A673 (cell line): ENCODE results near the gene MFSD6. TPM values are rescaled to one million over a fixed set of nuclear protein-coding genes. Genes with fewer than 3 reads are reported as not detected.
"Not testable (repeated sequence)": the region's sequence is repeated elsewhere in the genome, so short reads cannot be mapped to it uniquely, and the experiment has no call there.

ENCODE experiments used
- BruUV-seq: library from RNA; stranded (reverse); fragments of 400-500 nt; replicated peaks from 2 replicates; lab custom pipeline; 2021; lab: Mats Ljungman, UMichigan
- CTCF ChIA-PET: fragments of 300-600 bp; sonication (Branson Sonifier 250); formaldehyde crosslinking; loops from one replicate; lab custom pipeline; 2022; ENCODE audit warnings: antibody characterized with exemption; lab: Charles Lee
- POLR2A ChIA-PET: fragments of 300-600 bp; sonication (Branson Sonifier 250); formaldehyde crosslinking; loops from one replicate; lab custom pipeline; 2022; ENCODE audit warnings: antibody characterized with exemption; ENCODE audit not compliant: low non-redundant PET; lab: Charles Lee
- DNase-seq: peaks from one replicate; pipeline ENCODE4 v3.0.0-alpha.2; 2015; ENCODE audit warnings: low spot score
- H3K27ac ChIP-seq: fragments of 200-600 bp; sonication (generic); 2 replicates; pipeline ENCODE4 v1.5.1; 2016; ENCODE audit warnings: mixed run types, low read depth, mild to moderate bottlenecking, mixed read lengths, antibody characterized with exemption, low read length; ENCODE audit not compliant: poor library complexity, severe bottlenecking
- H3K27me3 ChIP-seq: fragments of 200-600 bp; sonication (generic); replicated peaks from 2 replicates; pipeline ENCODE4 v1.6.1; 2017; ENCODE audit warnings: mixed run types, low read depth, mild to moderate bottlenecking, mixed read lengths, antibody characterized with exemption, low read length; ENCODE audit not compliant: insufficient read depth, poor library complexity
- H3K36me3 ChIP-seq: fragments of 200-600 bp; sonication (generic); 2 replicates; pipeline ENCODE4 v1.6.1; 2016; ENCODE audit warnings: mixed run types, mild to moderate bottlenecking, mixed read lengths, antibody characterized with exemption, low read length; ENCODE audit not compliant: insufficient read depth, poor library complexity, severe bottlenecking
- H3K4me1 ChIP-seq: fragments of 200-600 bp; sonication (generic); 2 replicates; pipeline ENCODE4 v1.6.1; 2017; ENCODE audit warnings: mixed run types, mild to moderate bottlenecking, mixed read lengths, antibody characterized with exemption, low read length; ENCODE audit not compliant: insufficient read depth, poor library complexity, severe bottlenecking
- H3K4me3 ChIP-seq: fragments of 200-600 bp; sonication (generic); 2 replicates; pipeline ENCODE4 v1.5.1; 2016; ENCODE audit warnings: low read depth, mixed run types, mild to moderate bottlenecking, mixed read lengths, low read length; ENCODE audit not compliant: poor library complexity, severe bottlenecking
- H3K9me3 ChIP-seq: fragments of 200-600 bp; sonication (generic); 2 replicates; pipeline ENCODE4 v1.6.1; 2016; ENCODE audit warnings: mixed run types, low read depth, mild to moderate bottlenecking, mixed read lengths, antibody characterized with exemption, low read length; ENCODE audit not compliant: poor library complexity, severe bottlenecking
- EZH2 ChIP-seq: fragments of 200-600 bp; sonication (generic); IDR thresholded peaks from 2 replicates; pipeline ENCODE4 v1.6.1; 2017; ENCODE audit warnings: borderline replicate concordance, low read depth, mild to moderate bottlenecking, mixed read lengths, antibody characterized with exemption, low read length; ENCODE audit not compliant: poor library complexity, severe bottlenecking
- intact Hi-C: fragments of 100-400 bp; cut with micrococcal nuclease; formaldehyde crosslinking; loops from one replicate; pipeline ENCODE4 v1.10.0; 2022; ENCODE audit not compliant: unreplicated experiment
- total RNA-seq: library from RNA; stranded (reverse); gene quantifications from 2 replicates; pipeline ENCODE4 v1.2.3, GENCODE V29; 2021
- TF ChIP-seq, protein P1 (sequence below): fragments of 300-800, 200-600 bp; sonication (generic); conservative IDR thresholded peaks from 2 replicates; pipeline ENCODE4 v1.5.1; 2017; ENCODE audit warnings: low read depth, mild to moderate bottlenecking, antibody characterized with exemption, low read length, moderate library complexity, mixed read lengths

The MFSD6 gene
- total RNA-seq, 1 experiment from 2014 or later: 8.4 TPM

DNA sequence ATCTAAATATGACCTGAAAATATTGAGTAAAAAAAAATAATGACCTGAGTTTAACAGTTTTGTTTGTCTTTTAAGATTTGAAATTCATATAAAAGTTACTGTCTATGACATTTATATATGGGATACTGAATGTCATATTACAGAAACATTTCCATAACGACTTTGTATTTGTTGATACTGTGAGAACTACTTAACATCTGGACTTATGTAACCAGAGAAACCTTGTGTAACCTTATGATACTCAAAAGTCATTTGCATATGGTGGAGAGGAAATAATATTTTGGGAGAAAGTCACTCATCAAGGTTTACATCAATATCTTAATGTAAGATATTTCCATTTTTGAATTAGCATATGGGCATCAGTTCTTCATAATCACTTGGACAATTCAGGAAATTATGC, 12.6 kb downstream of the MFSD6 start:
- POLR2A ChIA-PET: no interaction called here
- BruUV-seq: no TSS peak
- H3K36me3 ChIP-seq: no peaks in the 10 kb centered on the region

DNA sequence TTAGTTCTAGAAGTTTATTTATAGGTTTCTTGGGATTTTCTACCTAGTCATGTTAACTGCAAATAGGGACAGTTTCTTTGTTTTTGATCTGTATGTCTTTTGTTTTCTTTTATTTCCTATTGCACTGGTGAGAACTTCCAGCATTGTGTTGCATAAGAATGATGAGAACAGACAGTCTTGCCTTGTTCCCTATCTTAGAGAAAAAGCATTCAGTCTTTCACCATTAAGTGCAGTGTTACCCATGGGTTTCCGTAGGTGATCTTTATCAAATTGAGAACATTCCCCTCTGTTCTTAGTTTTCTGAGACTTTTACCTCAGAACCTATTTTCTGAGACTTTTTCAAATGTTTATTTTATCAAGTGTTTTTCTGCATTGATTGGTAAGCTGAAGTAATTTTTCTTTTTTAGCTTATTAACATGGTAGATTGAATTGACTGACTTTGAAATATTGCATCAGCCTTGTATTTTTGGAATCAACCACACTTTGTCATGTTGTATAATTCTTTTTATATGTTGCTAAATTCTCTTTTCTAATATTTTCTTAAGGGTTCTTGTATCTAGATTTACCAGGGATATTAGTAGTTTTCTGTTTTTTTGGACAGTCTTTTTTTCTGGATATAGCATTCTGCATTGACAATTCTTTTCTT, 17.2 kb downstream of the MFSD6 start:
- DNase-seq: no peak
- ChIA-PET CTCF (no interaction called here), POLR2A (no interaction called here)
- no peak overlapping the region for H3K4me3 ChIP-seq
- H3K27ac ChIP-seq: no peak overlapping the region
- no peaks in the 10 kb centered on the region for H3K4me1 ChIP-seq
- BruUV-seq: no TSS peak
- no peaks in the 10 kb centered on the region for H3K36me3 ChIP-seq
- TF ChIP-seq, protein P1, sequence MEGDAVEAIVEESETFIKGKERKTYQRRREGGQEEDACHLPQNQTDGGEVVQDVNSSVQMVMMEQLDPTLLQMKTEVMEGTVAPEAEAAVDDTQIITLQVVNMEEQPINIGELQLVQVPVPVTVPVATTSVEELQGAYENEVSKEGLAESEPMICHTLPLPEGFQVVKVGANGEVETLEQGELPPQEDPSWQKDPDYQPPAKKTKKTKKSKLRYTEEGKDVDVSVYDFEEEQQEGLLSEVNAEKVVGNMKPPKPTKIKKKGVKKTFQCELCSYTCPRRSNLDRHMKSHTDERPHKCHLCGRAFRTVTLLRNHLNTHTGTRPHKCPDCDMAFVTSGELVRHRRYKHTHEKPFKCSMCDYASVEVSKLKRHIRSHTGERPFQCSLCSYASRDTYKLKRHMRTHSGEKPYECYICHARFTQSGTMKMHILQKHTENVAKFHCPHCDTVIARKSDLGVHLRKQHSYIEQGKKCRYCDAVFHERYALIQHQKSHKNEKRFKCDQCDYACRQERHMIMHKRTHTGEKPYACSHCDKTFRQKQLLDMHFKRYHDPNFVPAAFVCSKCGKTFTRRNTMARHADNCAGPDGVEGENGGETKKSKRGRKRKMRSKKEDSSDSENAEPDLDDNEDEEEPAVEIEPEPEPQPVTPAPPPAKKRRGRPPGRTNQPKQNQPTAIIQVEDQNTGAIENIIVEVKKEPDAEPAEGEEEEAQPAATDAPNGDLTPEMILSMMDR: no peak
- no peak for TF ChIP-seq EZH2
- no peaks in the 10 kb centered on the region for H3K27me3 ChIP-seq
- intact Hi-C loops: no loop called here
- no peaks in the 10 kb centered on the region for H3K9me3 ChIP-seq

More for the DNA sequence above, 12.6 kb downstream of the MFSD6 start:
- intact Hi-C loops: no loop called here
- no peak for DNase-seq
- CTCF ChIA-PET: no interaction called here
- Histone ChIP-seq H3K27me3 (no peaks in the 10 kb centered on the region), H3K4me3 (no peak overlapping the region), H3K27ac (no peak overlapping the region), H3K4me1 (peaks cover 12% of the 10 kb centered on the region), H3K9me3 (no peaks in the 10 kb centered on the region)
- TF ChIP-seq, protein P1: no peak
- TF ChIP-seq EZH2: no peak

DNA sequence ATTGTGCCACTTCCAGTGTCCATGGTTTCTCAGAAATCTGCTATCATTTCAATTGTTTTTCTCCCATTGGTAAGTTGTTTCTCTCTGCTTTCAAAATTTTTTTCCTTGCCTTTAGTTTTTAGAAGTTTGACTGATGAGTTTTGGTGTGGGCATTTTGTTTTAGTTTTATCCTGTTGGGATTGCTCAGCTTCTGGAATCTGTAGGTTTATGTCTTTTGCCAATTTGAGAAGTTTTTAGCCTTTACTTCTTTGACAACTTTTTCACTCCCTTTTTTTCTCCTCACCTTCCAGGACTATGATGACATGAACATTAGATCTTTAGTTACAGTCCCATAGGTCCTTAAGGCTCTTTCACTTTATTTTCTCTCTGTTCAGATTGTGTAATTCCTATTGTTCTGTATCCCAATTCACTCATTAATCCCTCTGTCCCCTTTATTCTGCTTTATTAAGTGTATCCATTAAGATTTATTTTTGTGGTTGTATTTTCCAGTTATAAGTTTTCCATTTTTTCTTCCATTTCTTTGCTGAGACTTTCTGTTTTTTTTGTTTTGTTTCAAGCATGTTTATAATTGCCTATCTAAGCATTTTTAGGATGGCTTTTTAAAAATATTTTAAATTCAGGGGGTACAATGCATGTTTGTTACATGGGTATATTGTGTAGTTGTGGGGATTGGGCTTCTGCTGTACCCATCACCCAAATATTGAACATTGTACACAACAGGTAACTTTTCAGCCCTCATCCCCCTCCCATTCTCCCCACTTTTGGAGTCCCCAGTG, 17.9 kb downstream of the MFSD6 start:
- no TSS peak for BruUV-seq
- intact Hi-C loops: no loop called here
- no peak for TF ChIP-seq EZH2
- TF ChIP-seq, protein P1: no peak
- Histone ChIP-seq H3K4me1 (no peaks in the 10 kb centered on the region), H3K4me3 (no peak overlapping the region), H3K36me3 (no peaks in the 10 kb centered on the region), H3K27me3 (no peaks in the 10 kb centered on the region), H3K27ac (no peak overlapping the region), H3K9me3 (no peaks in the 10 kb centered on the region)
- ChIA-PET POLR2A (no interaction called here), CTCF (no interaction called here)
- DNase-seq: no peak

DNA sequence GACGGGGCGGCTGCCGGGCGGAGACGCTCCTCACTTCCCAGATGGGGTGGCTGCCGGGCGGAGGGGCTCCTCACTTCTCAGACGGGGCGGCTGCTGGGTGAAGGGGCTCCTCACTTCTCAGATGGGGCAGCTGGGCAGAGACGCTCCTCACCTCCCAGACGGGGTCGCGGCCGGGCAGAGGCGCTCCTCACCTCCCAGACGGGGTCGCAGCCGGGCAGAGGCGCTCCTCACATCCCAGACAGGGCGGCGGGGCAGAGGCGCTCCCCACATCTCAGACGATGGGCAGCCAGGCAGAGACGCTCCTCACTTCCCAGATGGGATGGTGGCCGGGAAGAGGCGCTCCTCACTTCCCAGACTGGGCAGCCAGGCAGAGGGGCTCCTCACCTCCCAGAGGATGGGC, 22.7 kb downstream of the MFSD6 start:
- intact Hi-C loops, H3K27me3 ChIP-seq, H3K27ac ChIP-seq, H3K36me3 ChIP-seq, H3K9me3 ChIP-seq, H3K4me1 ChIP-seq, POLR2A ChIA-PET, CTCF ChIA-PET, H3K4me3 ChIP-seq, BruUV-seq, DNase-seq: not testable (repeated sequence)
